ENCODE results near the gene SPANXN1.

DNA sequence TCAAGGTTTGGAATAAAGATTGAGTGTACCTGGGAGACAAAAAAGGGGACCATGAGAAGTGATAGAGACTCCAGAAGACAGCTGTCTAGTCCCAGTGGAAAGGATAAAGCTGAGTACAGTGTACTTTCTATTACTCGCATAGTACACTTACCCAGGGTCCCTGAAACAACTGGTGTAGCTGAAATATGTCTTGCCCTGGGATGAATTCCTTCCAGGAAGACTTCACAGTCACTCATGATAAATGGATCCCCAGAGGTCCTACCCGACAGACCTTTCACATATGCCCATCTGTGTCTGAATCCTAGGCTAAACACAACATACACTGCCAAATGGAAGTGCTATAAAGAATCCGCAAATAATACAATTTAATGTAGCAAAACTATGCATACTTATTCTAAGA lies 48.2 kb upstream of the SPANXN1 start:
- TF ChIP-seq, protein P1, sequence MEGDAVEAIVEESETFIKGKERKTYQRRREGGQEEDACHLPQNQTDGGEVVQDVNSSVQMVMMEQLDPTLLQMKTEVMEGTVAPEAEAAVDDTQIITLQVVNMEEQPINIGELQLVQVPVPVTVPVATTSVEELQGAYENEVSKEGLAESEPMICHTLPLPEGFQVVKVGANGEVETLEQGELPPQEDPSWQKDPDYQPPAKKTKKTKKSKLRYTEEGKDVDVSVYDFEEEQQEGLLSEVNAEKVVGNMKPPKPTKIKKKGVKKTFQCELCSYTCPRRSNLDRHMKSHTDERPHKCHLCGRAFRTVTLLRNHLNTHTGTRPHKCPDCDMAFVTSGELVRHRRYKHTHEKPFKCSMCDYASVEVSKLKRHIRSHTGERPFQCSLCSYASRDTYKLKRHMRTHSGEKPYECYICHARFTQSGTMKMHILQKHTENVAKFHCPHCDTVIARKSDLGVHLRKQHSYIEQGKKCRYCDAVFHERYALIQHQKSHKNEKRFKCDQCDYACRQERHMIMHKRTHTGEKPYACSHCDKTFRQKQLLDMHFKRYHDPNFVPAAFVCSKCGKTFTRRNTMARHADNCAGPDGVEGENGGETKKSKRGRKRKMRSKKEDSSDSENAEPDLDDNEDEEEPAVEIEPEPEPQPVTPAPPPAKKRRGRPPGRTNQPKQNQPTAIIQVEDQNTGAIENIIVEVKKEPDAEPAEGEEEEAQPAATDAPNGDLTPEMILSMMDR (IDR thresholded peaks at IDR 0.05; ENCODE audit: extremely low read depth in 1 of 2, insufficient read depth in 1 of 2, low read depth in 1 of 2, low read length in 2 of 2): no peak
- TF ChIP-seq GATA2 (IDR thresholded peaks at IDR 0.05; ENCODE audit: insufficient read depth, insufficient read length, low read depth, low read length): no peak
- no peak for TF ChIP-seq POLR2A (IDR thresholded peaks at IDR 0.05; ENCODE audit: low read depth, low read length)
- no peak for TF ChIP-seq POLR2AphosphoS5 (IDR thresholded peaks at IDR 0.05; ENCODE audit: insufficient read depth, low read depth, low read length)
- TF ChIP-seq EZH2 (IDR thresholded peaks at IDR 0.05; ENCODE audit: borderline replicate concordance, low read depth, low read length, severe bottlenecking): no peak
- TF ChIP-seq, protein P2, sequence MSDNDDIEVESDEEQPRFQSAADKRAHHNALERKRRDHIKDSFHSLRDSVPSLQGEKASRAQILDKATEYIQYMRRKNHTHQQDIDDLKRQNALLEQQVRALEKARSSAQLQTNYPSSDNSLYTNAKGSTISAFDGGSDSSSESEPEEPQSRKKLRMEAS (IDR thresholded peaks at IDR 0.05; ENCODE audit: insufficient read depth, insufficient read length): no peak
- TF ChIP-seq MYC (IDR thresholded peaks at IDR 0.05; ENCODE audit: low read depth, low read length): no peak

Data from endothelial cell of umbilical vein (primary cell).